ENCODE results near the gene PHLDB1.
"Not testable (repeated sequence)": the region's sequence is repeated elsewhere in the genome, so short reads cannot be mapped to it uniquely, and the experiment has no call there.

Gene PHLDB1

DNA sequence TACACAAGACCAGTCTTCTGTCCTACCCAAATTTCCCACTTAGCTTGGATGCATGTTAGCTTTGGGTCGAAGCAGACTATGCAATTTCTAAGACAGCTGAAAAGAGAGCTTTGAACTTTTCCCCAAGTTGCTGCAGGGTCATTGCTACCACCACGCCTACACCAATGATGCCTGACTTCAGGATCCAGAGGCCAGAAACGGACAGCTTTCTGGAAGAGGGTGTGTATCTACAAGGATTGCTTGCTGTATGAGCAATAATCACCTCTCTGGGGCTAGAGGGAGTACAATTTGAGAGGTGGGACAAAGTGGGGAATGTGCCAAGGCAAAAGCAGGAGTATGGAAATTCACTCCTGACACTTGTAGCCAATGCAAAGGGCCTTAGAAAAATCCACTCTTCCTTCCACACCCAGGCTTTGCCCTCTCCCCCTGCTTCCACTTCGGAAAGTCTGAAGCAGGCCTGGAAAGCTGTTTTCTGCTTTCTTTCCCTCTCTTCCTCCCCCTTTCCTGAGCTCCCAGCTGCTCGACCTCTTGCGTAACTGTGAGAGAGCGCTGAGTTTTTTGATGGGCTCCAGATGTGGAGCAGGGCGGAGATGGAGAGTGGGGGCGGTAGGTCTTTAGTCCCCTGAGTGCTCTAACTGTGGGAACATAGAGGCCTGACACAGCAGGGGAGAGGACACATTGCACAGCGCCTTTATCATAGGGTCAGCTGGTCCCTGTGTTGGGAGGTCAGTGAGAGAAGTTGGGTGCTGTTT, 2.1 kb upstream of the PHLDB1 start:
- DNase-seq (ENCODE audit: low read depth in 2 of 2) = no peak

DNA sequence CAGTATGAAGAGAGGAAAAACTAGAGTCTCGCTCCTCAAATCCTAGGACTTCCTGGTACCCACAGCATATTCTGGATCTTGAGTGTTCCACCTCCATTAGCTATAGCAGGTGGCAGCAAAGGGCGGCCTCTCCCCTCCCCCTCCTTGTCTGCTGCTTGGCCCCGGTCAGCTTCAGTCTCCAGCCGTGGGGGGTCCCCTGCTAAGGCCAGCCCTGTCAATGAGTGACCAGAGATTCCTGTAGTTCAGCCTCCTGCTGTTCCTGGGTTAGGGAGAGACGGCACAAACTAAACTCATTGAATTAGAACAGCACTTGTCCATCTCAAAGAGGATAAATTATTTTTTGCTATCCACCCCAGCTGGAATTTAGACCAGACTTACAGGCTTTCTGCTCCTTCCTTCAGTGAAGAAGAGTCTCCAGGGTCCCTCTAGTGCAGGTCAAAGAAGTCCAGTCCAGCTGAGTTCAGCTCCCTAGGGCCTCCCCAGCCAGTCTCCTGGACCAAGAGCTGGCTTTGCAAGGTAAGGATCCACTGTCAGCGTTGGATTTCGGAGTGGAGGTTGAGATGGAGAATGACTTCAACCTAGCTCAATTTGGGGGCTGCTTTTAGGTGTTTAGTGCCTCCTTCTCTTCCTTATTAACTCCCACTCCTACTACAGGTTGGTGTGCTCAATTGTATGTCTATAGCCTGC, 1.1 kb upstream of the PHLDB1 start:
- DNase-seq (ENCODE audit: low read depth in 2 of 2) = no peak

DNA sequence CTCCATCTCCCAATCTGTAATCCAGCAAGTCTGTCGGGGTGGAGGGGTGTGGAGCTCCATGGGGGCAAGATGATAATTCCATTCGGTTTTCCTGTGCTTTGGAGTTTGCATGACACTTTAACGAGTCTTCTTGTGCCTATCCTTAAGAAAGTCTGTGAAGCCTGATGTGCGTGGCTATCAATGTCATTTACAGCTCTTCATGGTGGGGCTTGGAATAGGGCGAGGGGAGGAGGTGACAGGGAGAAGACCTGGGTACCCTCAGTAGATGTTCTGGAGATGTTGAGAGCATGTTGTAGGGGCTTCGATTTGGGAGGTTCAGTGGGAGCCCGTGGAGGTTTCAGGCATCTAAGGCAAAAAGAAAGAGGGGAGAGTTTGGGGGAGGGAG, 579 bp upstream of the PHLDB1 start:
- DNase-seq (ENCODE audit: low read depth in 2 of 2) = no peak

DNA sequence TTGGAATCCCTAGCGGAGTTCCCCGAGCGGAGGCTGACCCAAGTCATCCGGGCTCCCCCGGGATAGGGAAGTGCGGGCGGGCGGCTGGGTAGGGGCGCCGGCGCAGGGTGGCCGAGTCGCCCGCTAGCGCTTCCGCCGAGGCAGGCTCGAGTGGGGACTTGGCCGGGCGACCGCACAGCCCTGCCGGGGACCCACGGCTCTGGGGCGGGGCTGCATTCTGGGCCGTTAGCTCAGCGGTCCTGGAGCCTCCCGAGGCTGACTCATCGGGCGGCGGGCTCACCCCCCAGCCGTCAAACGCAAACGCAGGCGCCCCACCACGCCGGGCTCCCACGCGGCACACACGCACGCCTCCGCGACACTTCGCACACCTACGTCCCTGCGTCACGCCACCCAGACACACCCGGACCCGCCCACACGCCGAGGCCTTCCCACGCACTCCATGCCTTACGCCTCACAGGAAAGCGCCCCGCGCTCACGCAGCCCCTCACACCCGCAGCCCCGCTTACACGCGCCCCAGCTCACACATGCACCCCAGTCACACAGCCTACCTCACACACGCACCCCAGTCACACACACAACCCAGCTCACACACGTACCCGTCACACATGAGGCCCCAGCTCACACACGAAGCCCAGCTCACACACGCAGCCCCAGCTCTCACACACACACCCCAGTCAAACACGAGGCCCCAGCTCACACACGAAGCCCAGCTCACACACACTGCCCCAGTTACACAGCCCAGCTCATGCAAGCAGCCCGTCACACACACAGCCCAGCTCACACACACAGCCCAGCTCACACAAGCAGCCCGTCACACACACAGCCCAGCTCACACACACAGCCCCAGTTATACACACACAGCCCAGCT, 1.2 kb downstream of the PHLDB1 start:
- DNase-seq (ENCODE audit: low read depth in 2 of 2) = peak; percentile 87 to 92

DNA sequence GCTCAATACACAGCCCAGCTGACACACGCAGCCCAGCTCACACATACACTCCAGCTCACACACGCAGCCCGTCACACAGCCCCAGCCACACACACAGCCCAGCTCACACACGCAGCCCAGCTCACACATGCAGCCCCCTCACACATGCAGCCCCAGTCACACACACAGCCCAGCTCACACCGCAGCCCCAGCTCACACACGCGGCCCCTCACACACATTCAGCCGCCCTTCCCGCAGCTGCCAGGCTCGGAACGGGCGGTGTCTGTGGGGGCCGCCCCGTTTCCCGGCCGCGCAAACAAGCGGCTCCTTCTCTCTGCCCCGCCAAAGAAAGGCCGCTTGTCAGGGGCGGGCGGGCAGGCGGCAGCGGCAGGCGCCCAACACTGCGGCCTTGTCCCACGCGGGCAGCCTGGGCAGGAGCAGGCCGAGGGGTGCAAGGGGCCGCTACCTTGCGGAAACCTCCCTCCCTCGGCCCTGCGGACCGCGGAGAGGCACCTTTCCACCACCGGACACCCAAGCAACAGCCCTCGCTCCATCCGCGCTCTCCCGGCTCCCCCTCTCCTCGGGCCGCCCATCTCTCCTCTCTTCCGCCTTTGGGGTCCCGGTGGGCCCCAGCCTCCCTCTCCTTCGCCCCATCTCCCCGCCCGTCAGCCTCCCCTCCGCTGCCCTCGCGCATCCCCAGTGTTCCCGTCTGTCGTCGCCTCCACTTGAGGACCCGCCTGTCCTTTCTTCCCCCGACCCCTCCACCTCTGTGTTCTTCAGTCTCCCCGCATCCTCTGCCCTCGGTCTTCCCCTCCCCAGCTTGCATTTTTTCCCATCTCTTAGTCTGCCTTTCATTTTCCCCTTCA, 2.2 kb downstream of the PHLDB1 start:
- DNase-seq (ENCODE audit: low read depth in 2 of 2) = peak in 1 of 2 donors; percentile 26

DNA sequence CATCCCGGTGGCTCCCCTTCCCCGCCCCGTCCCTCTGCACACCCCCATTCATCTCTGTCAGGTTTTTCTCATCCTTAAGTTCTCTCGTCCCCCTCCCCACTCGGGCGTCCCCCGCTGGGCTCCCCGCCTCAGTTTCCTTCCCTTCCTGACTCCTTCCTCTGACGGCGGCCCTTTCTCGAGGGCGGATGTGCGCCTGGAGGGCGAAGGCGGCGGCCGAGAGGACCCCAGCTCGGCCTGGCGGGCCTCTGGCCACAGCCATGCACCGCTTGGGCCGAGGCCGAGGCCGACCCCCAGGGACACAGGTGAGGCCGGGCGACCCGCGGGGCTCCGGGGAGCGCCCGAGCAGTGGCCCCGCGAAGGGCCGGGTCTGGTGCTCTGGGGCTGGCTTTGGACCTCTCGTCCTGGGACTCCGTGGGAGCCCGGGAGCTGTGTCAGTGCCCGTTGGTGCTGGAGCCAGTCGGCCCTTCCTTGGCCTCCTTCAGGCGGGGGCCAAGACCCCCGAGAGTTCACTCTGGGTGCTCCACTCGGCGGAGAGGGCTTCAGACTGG, 2.9 kb downstream of the PHLDB1 start:
- no peak for DNase-seq (ENCODE audit: low read depth in 2 of 2)

DNA sequence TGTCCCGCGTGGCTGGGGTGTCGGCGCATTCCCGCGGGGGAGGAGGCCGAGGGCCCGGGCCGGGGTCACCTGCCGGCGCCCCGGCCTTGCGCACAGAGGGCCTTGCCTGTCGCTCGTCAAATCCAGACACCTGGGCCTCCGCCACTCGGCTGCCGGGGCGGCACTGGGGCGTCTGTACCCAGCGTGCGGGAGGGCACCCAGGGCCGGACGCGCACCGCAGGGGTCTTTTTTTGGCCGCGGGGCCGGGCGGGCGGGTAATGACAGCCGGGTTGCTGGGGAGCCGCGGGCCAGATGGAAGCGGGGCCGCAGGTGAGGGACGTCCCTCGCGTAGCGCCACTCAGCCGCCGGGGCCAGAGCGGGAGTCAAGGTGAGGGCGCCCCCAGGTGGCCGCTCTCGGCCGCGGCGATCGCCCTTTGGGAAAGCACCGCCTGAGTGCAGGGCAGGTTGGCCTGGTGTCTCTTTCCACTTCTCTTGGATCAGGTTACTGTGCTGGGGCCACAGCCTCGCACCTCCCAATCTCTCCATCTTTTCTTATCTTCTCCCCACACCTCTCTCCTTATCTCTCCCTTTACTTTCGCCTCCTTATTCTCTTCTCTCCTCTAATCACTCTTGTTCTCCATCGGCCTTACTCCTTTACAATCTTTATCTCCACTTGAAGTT, 3.5 kb downstream of the PHLDB1 start:
- peak; percentile 65 to 81 for DNase-seq (ENCODE audit: low read depth in 2 of 2)

DNA sequence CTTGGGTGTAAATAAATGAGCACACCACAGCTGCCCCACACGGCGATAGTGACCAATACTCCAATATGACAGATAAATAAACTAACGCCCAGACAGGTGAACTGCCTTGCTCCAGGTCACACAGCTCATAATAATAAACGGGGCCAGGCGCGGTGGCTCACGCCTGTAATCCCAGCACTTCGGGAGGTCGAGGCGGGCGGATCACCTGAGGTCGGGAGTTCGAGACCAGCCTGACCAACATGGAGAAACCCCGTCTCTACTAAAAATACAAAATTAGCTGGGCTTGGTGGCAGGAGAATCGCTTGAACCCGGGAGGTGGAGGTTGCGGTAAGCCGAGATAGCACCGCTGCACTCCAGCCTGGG, 4.0 kb downstream of the PHLDB1 start:
- not testable (repeated sequence) for DNase-seq (ENCODE audit: low read depth in 2 of 2)

DNA sequence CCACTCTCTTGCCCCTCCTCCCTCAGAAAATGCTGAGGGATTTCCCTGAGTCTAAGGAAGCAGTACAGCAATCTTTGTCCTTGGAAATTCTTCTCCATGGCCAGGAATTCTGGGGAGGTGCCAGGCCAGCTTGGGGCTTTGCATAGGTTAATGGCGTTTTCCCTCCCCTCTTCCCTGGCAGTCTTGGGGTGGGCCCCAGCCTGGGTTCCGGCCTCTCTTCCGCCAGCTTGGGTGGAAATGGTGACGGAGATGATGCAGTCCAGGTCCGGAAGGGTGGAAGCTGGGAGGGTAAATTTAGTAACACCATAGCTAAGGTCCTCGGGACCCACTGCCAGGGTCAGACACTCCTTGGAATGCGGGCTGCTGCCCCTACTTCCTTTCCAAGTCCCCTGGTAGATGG, 5.0 kb downstream of the PHLDB1 start:
- DNase-seq (ENCODE audit: low read depth in 2 of 2) = no peak

DNA sequence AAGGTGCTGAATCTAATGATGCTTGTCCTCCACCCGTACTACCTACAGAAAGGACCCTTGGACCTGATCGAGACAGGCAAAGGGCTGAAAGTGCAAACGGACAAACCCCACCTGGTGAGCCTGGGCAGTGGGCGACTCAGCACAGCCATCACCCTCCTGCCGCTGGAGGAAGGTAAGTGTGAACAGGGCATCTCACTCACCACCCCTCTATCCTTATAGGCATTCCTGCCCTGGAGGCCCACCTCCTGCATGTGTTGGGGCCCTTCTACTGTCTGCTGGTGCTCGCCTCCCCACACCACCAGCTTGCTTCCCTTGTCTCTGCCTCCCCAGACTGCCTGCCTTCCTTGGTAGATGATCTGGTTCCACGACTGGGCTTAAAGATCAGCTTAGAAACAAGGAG, 7.1 kb downstream of the PHLDB1 start:
- DNase-seq (ENCODE audit: low read depth in 2 of 2) = no peak

DNA sequence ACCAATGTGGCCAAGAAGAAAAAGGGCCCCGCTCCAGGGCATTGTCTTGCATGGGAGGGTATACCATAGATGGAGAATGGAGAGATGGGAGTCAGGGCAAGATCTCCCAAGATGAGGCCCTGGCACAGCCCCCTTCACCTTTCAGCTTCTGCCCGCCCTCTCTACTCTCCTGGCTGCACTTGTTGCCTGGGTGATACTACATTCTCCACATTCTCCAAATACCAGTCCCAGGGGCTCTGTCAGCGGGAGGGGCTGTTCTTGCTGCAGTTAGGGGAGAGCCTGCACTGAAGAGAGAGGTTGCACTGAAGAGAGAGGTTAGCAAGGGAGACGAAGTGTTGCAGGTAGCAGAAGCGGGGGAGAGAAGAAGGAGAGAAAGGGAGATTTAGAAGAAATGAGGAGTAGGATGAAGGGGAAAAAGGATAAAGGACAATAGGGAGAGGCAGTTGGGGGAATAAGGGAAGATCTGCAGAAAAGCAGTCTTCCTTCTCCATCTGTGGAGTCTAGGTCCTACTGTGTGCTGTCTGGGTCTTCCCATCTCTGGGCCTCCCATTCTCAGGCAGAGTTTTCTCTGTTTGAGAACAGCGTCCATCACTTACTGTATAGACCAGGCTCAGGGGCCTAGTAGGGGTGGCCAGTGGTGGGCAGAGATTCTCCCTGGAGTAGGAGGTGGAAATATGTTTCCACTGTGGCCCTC, 8.0 kb downstream of the PHLDB1 start:
- DNase-seq (ENCODE audit: low read depth in 2 of 2) = no peak

DNA sequence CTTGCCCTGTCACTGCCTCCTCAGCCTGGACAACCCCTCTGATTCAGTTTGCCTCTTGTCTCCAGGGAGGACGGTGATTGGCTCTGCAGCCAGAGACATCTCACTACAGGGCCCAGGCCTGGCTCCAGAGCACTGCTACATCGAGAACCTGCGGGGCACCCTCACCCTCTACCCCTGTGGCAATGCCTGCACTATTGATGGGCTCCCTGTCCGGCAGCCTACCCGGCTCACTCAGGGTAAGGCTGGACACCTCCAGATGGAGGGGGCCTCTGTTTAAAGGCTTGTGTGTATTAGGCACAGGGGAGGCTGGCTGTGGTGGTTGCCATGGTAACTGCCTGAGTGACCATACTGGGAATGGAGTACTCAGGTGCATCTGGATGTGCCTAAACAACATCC, 8.6 kb downstream of the PHLDB1 start:
- no peak for DNase-seq (ENCODE audit: low read depth in 2 of 2)

DNA sequence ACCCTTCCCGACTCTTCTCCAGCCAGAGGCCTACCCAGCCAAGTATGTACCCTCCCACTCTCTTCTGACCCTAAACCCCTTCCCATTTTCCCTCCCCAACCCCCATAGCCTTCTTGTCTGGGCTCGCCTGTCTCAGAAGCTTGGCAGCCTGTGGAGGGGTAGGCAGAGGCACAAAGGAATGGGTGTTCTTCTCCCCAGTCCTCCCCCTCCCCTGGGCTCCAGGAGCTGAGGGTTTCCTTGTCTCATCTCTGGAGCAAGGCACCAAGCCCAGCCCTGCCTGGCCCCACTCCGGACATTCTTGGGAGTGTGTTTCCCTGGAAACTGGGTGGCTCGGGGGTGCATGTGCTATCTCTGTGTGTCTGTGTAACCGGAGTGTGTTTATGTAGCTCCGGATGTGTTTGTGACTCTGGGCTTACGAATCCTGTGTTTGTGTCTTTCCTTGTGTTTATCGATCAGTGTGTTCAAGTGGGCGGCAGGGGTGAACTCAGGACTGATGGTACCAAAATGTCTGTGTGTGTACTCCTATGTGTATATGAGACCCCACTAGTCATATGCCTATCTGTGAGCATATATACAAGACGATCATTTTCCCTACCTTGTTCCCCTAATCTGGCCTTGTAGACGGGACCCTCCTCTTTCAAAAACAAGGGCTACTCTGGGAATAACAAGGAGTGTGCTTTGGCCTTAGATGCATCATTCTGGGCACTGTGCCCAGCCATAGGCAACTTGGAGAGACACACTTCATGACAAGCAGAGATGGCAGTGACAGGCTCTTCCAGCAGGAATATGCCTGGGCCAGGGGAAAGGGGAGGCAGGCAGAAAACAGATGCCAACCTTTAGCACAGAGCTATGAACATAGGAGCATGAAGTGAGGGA, 10.9 kb downstream of the PHLDB1 start:
- DNase-seq (ENCODE audit: low read depth in 2 of 2) = no peak

DNA sequence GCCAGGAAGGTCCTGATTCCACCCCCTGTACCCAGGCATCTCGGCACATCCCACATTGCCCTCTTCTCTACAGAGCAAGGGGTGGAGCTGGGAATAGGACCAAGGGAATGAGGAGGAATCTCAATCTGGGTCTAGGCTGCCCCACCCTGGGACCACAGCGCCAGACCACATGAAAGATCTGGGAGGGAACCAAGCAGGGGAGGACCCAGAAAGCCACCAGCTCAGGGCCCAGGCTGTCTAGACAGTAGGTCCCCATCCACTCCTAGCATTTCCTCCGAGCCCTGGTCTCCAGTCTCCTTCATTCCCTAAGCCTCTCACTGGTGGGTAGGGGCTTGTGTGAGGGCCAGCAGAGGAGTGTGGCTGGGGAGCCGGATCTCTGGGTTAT, 11.6 kb downstream of the PHLDB1 start:
- no peak for DNase-seq (ENCODE audit: low read depth in 2 of 2)

DNA sequence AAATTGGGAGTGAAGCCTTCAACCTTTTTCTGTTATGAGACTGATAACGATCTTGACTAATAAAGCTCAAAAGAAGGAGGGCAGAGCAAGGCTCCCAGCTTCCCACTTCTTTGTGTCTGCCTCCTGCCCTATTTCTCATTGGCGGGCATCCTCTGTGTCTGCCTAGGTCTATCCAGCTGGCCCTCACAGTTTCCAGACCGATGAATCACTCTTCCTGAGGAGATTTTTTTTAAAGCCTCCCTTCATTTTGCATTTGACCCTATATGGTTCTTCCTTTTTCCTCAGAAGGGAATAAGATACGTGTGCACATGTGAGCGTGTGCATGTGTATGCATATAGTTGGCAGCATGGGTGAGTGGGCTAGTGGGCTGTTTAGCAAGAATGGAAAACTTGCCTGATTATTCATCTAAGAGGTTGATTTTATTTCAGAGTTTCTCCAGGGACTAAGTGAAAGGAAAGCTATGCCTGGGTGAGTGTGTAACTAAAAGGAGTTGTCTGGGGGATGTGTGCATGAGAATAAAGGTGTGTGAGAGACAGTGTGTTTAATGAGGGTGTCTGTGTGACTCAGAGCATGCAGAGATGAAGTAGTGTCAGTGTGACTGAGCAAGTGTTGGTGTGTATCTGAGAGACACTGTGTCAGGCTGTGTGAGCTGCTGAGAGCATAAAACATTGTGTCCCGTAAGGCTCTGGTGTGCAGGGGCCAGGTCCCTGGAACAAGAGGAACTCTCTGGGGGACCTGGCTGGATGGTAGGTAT, 12.2 kb downstream of the PHLDB1 start:
- DNase-seq (ENCODE audit: low read depth in 2 of 2) = no peak

DNA sequence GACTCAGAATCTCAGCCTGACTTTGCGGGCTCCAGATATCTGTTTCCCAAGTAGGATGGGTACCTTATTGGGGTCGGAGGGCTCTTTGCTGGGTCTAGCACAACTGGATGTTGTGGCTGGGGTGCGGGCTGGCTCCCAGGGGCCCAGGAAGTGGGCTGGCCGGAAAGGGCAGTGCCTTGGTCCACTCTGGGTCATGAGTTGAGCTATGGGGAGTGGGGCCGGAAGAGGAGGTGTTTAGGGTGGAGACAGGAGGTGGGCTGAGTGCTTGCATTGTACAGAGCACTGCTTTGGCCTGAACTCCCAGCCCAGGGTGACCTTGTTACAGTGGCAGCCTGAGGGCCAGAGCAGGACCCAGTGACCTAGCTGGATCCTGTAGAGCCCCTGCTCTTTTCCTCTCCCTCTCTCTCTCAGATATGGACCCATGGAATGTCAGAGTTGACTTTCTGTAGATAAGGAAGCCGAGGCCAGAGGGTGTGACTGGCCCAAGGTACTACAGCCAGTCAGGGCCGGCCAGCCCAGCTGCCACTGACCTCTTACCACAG, 13.2 kb downstream of the PHLDB1 start:
- DNase-seq (ENCODE audit: low read depth in 2 of 2) = no peak

DNA sequence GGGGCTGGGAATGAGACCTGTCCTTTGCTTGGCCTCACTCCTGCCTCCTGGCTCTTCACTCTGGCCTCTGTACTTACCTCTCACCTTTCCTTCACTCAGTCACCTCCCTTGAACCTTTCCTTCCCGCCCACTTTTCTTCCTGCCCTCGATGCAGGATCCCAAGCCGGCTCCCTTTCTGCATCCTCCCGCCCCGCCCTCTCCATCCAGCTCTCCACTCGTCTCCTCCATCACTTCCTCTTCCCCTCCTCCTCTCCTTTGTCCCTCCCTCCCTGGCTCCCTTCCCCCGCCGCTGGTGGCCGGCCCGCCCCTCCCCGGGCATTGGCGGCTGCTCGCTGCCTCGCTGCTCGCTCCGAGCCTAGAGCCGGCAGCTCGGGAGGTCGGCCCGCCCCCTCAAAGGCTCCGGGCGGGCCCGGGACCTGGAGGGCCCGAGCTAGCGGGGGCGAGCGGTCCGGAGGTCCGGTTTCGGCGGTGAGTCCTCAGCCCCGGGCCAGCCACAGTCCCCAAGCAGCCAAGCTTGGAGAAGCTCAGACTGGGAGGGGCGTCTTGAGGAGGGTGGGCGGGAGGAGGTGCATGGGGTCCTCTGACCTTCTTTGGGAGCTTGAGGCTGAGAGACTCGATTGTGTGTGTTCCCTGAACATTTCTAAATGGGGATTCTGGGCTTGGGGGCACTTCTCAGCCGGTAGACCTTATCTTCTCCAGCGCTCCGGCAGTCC, 13.8 kb downstream of the PHLDB1 start:
- no peak for DNase-seq (ENCODE audit: low read depth in 2 of 2)
